ENCODE results near the gene PEX12.

GRCh38 chr17:35616536-35616935 is 38.2 kb upstream of the PEX12 start:
- TF ChIP-seq, protein P1, sequence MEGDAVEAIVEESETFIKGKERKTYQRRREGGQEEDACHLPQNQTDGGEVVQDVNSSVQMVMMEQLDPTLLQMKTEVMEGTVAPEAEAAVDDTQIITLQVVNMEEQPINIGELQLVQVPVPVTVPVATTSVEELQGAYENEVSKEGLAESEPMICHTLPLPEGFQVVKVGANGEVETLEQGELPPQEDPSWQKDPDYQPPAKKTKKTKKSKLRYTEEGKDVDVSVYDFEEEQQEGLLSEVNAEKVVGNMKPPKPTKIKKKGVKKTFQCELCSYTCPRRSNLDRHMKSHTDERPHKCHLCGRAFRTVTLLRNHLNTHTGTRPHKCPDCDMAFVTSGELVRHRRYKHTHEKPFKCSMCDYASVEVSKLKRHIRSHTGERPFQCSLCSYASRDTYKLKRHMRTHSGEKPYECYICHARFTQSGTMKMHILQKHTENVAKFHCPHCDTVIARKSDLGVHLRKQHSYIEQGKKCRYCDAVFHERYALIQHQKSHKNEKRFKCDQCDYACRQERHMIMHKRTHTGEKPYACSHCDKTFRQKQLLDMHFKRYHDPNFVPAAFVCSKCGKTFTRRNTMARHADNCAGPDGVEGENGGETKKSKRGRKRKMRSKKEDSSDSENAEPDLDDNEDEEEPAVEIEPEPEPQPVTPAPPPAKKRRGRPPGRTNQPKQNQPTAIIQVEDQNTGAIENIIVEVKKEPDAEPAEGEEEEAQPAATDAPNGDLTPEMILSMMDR (IDR thresholded peaks at IDR 0.05), result no peak
- TF ChIP-seq POLR2AphosphoS5 (IDR thresholded peaks at IDR 0.05), result no peak
